HG03469 (cell line): Measurements from ENCODE around the gene ZFHX3.
"Not testable (repeated sequence)": the region's sequence is repeated elsewhere in the genome, so short reads cannot be mapped to it uniquely, and the experiment has no call there.

Experiments
- ATAC-seq: cut with Tn5 transposase; IDR thresholded peaks from one replicate; pipeline ENCODE4 v1.9.1; 2021; ENCODE audit warnings: mild to moderate bottlenecking, moderate library complexity, moderate number of reproducible peaks; ENCODE audit not compliant: unreplicated experiment

ZFHX3 gene, protein sequence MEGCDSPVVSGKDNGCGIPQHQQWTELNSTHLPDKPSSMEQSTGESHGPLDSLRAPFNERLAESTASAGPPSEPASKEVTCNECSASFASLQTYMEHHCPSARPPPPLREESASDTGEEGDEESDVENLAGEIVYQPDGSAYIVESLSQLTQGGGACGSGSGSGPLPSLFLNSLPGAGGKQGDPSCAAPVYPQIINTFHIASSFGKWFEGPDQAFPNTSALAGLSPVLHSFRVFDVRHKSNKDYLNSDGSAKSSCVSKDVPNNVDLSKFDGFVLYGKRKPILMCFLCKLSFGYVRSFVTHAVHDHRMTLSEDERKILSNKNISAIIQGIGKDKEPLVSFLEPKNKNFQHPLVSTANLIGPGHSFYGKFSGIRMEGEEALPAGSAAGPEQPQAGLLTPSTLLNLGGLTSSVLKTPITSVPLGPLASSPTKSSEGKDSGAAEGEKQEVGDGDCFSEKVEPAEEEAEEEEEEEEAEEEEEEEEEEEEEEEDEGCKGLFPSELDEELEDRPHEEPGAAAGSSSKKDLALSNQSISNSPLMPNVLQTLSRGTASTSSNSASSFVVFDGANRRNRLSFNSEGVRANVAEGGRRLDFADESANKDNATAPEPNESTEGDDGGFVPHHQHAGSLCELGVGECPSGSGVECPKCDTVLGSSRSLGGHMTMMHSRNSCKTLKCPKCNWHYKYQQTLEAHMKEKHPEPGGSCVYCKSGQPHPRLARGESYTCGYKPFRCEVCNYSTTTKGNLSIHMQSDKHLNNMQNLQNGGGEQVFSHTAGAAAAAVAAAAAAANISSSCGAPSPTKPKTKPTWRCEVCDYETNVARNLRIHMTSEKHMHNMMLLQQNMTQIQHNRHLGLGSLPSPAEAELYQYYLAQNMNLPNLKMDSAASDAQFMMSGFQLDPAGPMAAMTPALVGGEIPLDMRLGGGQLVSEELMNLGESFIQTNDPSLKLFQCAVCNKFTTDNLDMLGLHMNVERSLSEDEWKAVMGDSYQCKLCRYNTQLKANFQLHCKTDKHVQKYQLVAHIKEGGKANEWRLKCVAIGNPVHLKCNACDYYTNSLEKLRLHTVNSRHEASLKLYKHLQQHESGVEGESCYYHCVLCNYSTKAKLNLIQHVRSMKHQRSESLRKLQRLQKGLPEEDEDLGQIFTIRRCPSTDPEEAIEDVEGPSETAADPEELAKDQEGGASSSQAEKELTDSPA (N-terminal part only)

DNA sequence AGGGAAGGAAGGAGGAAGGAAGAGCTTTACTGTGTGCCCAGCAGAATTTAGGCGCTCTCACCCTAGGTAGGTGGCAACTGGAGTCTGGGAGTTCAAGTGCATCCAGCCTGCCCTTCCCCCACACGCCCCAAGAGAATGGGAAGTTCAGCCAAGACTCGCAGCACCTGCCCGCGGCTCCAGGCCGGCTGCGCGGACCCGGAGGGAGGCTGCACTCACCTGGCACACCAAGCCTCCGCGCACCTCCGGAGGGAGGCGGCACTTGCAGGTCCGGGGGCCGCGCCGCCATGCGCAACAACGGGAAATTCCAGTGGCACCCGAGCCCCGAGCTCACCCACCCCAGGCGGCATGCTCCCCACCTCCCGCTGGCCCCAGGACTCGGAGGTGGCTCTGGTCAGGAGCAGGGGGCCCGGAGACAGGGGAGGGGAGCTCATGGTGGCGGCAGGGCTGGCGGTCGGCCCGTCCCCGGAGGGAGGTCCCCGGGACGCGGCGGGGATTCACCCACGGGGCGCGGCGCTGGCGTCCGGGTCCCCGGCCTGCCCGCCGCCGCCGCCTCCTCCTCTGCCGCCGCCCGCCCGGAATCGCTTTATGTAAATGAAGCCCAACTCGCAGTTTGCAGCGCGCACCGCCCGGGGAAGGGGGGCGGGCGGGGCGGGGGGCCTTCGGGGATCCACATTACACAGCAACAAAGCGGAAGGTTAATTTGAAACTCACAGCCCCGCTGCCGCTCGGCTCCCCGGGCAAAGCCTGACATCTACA lies at the start of gene ZFHX3:
TSS of gene ZFHX3 (minus strand) at position 593 of the 756 bp plus-strand sequence. CDS start 87,983 bp downstream, outside the sequence.
- ATAC-seq, result peak; percentile 62

DNA sequence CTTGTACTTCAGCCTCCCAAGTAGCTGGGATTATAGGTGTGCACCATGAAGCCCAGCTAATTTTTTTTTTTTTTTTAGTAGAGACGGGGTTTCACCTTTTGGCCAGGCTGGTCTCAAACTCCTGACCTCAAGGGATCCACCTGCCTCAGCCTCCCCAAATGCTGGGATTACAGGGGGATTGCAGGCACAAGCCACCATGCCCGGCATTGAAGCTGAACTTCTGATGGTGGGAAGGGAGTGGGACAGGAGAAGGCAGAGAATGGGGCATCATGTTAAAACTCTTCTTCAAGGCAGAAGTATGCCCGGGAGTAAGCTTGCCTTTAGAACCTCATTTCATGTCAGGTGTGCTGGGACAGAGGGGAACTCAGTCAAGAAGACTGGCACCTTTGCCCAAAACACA lies 48.6 kb upstream of the ZFHX3 start:
- no peak for ATAC-seq

DNA sequence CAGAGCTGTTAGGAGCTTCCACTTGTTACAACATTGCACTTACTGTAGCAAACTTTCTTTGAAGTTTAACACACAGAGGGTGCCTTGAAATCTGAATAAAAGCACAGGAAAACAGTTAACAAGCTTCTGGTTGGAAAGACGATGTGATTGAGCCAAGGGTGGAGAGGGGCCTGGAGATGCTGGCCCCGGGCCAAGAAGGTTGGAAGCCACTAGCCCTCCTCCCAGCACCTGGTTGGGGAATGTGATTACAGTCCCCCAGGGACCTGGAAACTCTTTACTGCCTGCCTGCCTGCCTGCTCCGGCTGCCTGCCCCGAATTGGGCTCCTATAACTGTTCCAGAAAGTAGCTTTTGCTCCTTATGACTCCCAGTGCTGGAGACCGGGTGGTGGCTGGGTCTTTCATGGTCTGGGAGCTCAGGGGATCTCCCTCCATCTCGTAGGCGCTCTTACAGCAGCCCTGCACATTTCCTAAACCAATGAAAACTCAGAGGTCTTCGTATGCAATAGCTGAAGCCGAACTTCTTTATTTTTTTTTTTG lies 48.0 kb upstream of the ZFHX3 start:
- ATAC-seq, result no peak

DNA sequence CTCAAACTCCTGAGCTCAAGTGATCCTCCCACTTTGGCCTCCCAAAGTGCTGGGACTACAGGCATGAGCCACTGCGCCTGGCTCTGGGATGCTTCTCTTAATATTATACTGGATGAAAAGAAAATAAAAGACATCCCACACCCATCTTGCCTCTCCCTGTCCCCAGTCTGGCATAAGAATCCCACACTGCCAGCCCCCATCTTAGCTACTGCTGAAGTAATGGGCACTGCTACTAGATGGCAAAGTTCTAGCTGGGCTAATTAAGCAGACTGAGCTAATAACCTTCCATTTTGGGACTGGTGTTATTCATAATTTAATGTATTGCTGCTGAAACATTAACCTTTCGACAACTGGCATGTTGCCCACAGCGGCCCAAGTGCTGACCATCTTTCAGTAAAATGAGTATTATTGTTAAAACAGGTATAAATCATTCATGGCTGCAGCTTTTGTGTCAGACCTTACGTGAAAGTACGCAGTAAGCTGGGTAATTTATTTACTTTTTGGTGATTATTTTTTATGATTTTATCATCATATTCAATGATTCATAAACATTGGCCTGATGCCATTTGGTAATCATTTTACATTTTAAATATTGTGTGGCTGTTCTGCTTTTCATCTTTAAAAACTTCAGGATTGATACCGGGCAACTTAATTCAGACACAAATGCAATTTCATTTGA lies 47.4 kb upstream of the ZFHX3 start:
- no peak for ATAC-seq

DNA sequence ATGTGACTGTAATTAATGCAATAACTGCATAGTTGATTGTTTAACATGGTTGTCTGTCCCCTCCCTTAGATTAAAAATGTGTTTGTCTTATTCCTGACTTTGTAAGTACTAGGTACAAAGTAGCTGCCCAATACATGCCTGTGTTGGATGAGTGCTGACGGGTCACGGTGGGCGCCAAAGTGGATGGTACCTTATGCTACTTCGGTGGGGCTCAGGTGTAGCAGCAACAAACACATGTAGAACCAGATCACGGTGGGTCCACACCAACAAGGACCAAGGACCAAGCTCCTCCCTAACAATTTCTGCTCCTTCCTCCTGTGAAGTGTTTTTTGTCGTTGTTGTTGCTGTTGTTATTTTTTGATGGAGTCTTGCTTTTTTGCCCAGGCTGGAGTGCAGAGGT lies 46.4 kb upstream of the ZFHX3 start:
- ATAC-seq, result no peak

GRCh38 chr16:73093146-73094144 lies 45.5 kb upstream of the ZFHX3 start:
- no peak for ATAC-seq

DNA sequence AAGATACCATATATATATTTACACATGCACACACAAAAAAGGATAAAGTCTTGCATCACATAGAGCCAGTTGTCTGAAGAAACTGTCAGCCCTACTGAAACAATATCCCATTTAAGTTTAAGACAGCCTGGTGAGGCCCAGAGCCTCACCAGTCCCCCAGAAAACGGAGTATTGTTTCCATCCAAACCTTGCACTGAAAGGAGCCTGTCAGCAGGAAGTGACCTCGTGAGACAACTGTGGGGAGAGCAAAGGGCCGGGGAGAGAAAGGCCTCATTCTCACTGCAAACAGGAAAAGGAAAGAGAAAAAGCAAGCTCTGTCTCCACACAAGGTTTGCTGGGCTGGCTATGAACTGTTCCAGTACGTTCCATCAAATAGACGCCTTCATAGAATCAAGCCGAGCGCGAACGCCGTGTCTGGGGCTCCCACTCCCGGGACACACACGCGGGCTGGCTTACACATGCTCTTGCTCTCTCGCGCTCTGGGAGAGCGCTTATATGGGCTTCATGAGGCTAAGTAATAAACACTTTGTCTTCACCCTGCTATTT lies 44.4 kb upstream of the ZFHX3 start:
- no peak for ATAC-seq

GRCh38 chr16:73091174-73091573 lies 43.2 kb upstream of the ZFHX3 start:
- ATAC-seq, result no peak

- no peak for ATAC-seq
Measured at GRCh38 chr16:73089420-73089819, 41.5 kb upstream of the ZFHX3 start.

DNA sequence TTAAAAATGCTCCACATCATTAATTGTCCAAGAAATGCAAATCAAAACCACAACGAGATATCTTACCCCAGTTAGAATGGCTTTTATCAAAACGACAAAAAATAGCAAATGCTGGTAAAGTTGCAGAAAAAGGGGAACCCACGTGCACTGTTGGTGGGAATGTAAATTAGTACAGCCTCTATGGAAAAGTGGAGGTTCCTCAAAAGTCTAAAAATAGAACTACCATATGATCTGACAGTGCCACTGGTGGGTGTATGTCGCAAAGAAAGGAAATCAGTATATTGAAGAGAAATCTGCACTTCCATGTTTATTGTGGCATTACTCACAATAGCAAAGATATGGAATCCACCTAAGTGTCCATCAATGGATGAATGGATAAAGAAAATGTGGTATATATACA lies 38.2 kb upstream of the ZFHX3 start:
- no peak for ATAC-seq

GRCh38 chr16:73083271-73083670 lies 35.3 kb upstream of the ZFHX3 start:
- no peak for ATAC-seq

- ATAC-seq, result not testable (repeated sequence)
Measured at GRCh38 chr16:73082634-73083051, 34.7 kb upstream of the ZFHX3 start.

DNA sequence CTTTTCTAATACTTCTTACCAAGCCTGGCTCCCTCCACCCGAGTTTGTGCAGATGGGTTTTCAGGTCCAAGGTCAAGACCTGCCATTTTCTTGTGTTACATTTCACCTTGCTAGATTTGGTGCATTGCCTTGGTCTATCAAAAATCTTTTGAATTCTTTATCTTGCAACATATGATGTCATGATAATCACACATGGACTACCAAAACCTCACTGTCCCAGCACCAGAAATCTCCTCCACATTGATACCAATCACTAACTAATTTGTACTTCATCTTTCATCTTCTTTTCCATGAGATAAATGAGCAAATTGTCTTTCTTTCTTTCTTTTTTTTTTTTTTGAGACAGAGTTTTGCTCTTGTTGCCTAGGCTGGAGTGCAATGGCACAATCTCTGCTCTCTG lies 33.0 kb upstream of the ZFHX3 start:
- no peak for ATAC-seq

DNA sequence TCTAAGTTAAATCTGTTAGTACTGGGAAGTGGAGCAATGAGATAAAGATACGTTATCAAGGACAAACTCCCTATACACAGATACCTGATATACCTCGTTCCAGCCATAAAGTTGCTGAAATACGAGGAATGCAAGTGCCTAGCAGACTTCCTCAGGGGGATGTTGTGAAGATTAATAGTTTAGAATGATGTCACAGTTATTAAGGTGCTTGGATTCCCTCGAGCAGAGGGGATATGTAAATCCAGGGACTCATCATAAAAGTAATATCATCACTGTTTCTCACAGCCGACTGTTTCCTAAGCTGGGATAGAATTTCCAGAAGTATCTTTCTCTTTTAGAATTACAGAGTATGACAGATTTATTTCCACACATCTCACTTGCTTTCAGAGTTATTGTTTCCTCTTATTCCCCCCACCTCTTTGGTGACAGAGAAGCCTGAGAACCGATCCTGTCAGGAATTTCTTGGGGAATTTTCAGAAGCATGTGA lies 28.4 kb upstream of the ZFHX3 start:
- no peak for ATAC-seq

DNA sequence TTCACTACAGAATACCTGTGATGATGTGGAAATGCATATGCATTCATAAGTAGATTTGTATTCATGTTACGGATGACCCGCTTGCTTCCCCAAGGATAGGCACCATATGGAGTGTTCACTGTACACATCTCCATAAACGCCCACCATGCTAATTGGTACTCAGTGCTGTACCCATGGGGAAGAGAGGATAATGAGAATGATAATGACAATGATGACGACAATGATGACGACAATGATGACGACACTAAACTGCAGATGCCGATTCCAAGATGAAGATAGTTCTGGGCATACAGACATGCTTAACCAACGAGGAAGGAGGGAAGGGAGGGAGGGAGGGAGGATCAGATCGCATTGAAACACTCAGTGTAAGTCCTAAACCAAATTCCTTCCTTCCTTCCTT lies 26.5 kb upstream of the ZFHX3 start:
- ATAC-seq, result no peak

GRCh38 chr16:73072051-73072450 lies 24.1 kb upstream of the ZFHX3 start:
- ATAC-seq, result not testable (repeated sequence)

GRCh38 chr16:73071131-73071940 lies 23.4 kb upstream of the ZFHX3 start:
- no peak for ATAC-seq
